Measurements from ENCODE around the gene RIOX2.
"Not testable (repeated sequence)": the region's sequence is repeated elsewhere in the genome, so short reads cannot be mapped to it uniquely, and the experiment has no call there.

Gene RIOX2

GRCh38 chr3:97971679-97972567 lies at the start of gene RIOX2:
Gene RIOX2 (minus strand): TSS chr3:97972431. CDS start chr3:97967593, 4,838 bp downstream.
- peak; percentile 57 for DNase-seq (ENCODE audit: low read depth)

GRCh38 chr3:98020412-98020811 lies 48.2 kb upstream of the RIOX2 start:
- no peak for DNase-seq (ENCODE audit: low read depth)

GRCh38 chr3:98018301-98018700 lies 46.1 kb upstream of the RIOX2 start:
- DNase-seq (ENCODE audit: low read depth): no peak

GRCh38 chr3:98014268-98014585 lies 42.0 kb upstream of the RIOX2 start:
- DNase-seq (ENCODE audit: low read depth): no peak

GRCh38 chr3:98013411-98014267 lies 41.4 kb upstream of the RIOX2 start:
- DNase-seq (ENCODE audit: low read depth): peak; percentile 77

- DNase-seq (ENCODE audit: low read depth): peak; percentile 81
These were observed 40.7 kb upstream of the RIOX2 start for GRCh38 chr3:98012979-98013378.

GRCh38 chr3:98010883-98011449 lies 38.7 kb upstream of the RIOX2 start:
- not testable (repeated sequence) for DNase-seq (ENCODE audit: low read depth)

- no peak for DNase-seq (ENCODE audit: low read depth)
These were observed 38.1 kb upstream of the RIOX2 start for GRCh38 chr3:98010194-98010882.

GRCh38 chr3:98008855-98009254 lies 36.6 kb upstream of the RIOX2 start:
- DNase-seq (ENCODE audit: low read depth): no peak

- no peak for DNase-seq (ENCODE audit: low read depth)
These were observed 33.2 kb upstream of the RIOX2 start for GRCh38 chr3:98005438-98005837.

GRCh38 chr3:98004721-98005120 lies 32.5 kb upstream of the RIOX2 start:
- no peak for DNase-seq (ENCODE audit: low read depth)

- DNase-seq (ENCODE audit: low read depth): no peak
These were observed 31.2 kb upstream of the RIOX2 start for GRCh38 chr3:98003306-98003969.

GRCh38 chr3:98002717-98003116 lies 30.5 kb upstream of the RIOX2 start:
- DNase-seq (ENCODE audit: low read depth): no peak

GRCh38 chr3:97999994-98000393 lies 27.8 kb upstream of the RIOX2 start:
- no peak for DNase-seq (ENCODE audit: low read depth)

- no peak for DNase-seq (ENCODE audit: low read depth)
These were observed 26.9 kb upstream of the RIOX2 start for GRCh38 chr3:97999103-97999502.

GRCh38 chr3:97996988-97997387 lies 24.8 kb upstream of the RIOX2 start:
- no peak for DNase-seq (ENCODE audit: low read depth)

- no peak for DNase-seq (ENCODE audit: low read depth)
These were observed 22.2 kb upstream of the RIOX2 start for GRCh38 chr3:97994328-97994945.

GRCh38 chr3:97993526-97993925 lies 21.3 kb upstream of the RIOX2 start:
- DNase-seq (ENCODE audit: low read depth): no peak

- DNase-seq (ENCODE audit: low read depth): no peak
These were observed 20.4 kb upstream of the RIOX2 start for GRCh38 chr3:97992547-97993173.

- DNase-seq (ENCODE audit: low read depth): no peak
These were observed 19.1 kb upstream of the RIOX2 start for GRCh38 chr3:97991293-97991682.
